Neural progenitor cell (in vitro differentiated cells): ENCODE data around the gene TBL1Y. TPM values are rescaled to one million over a fixed set of nuclear protein-coding genes. Genes with fewer than 3 reads are reported as not detected.

Experiments
- total RNA-seq: library from RNA; depleted of rRNA; stranded (reverse); fragments of >200 nt; gene quantifications from 2 replicates; pipeline ENCODE4 v1.2.3, GENCODE V29; 2015; ENCODE audit warnings: low replicate concordance

Gene TBL1Y
- total RNA-seq, 1 donor from 2014 or later: not detected

Other genes starting within 250 kb of the TBL1Y start
- not detected in 2 replicates for gene AMELY, start 1.1 kb downstream of the TBL1Y start, total RNA-seq